Measurements from ENCODE around the gene ABCB8. TPM values are rescaled to one million over a fixed set of nuclear protein-coding genes. Genes with fewer than 3 reads are reported as not detected.

ABCB8 gene
- total and polyA plus RNA-seq, 2 of the 8 experiments (the other 6 are each of a cell fraction or from before 2014, with no cell fraction given), result 17.7 to 27.0 TPM

GRCh38 chr7:151089893-151090730 is 61.9 kb downstream of the ABCB8 start:
- no peak for TF ChIP-seq EZH2 (IDR thresholded peaks at IDR 0.05; ENCODE audit: low read depth, low read length, severe bottlenecking)
- no peak for TF ChIP-seq KDM1A (IDR thresholded peaks at IDR 0.05; ENCODE audit: borderline replicate concordance, low read length)
- TF ChIP-seq CTBP2 (IDR thresholded peaks at IDR 0.05; ENCODE audit: borderline replicate concordance, insufficient read depth, insufficient read length, low read length), result no peak
- TF ChIP-seq PHF8 (conservative IDR thresholded peaks at IDR 0.05; ENCODE audit: low read depth, low read length), result no peak
- TF ChIP-seq CREB1 (IDR thresholded peaks at IDR 0.05), result no peak
- no peak for TF ChIP-seq CEBPB (IDR thresholded peaks at IDR 0.05; ENCODE audit: low read depth, low read length)
- no peak for TF ChIP-seq USF2 (IDR thresholded peaks at IDR 0.05; ENCODE audit: low read length)
- no peak for TF ChIP-seq MAFK (IDR thresholded peaks at IDR 0.05; ENCODE audit: low read depth, low read length)
- no peak for TF ChIP-seq POLR2A (IDR thresholded peaks at IDR 0.05; ENCODE audit: control extremely low read depth in 1 of 2, low read depth in 2 of 2, low read length in 2 of 2)
- TF ChIP-seq CBX8 (IDR thresholded peaks at IDR 0.05; ENCODE audit: borderline replicate concordance, low read depth, low read length), result no peak
- 79% methylated on average over 21 of the region's 22 CpGs; no CpG with 5 or more reads in 1 of the 2 experiments for WGBS, 2 experiments (ENCODE audit: extremely low coverage in 1 of 2, insufficient coverage in 1 of 2, insufficient read length in 1 of 2, insufficient replicate concordance in 2 of 2, low coverage in 1 of 2, low lambda C conversion rate in 2 of 2, missing lambda C conversion rate in 1 of 2)
- Histone ChIP-seq H3K36me3 (ENCODE audit: control insufficient read depth in 2 of 4, insufficient read depth in 4 of 4, low read length in 3 of 4) (no peaks in the 10 kb centered on the region), H2BK20ac (ENCODE audit: low read length) (no peak overlapping the region), H3K18ac (ENCODE audit: extremely low read depth, low read length) (no peak overlapping the region; the same call in 1 of the 2 replicates), H3K79me1 (ENCODE audit: low read depth, low read length) (peaks cover 12% of the 10 kb centered on the region; the same call in 1 of the 2 replicates), H3K14ac (ENCODE audit: insufficient read length) (no peak overlapping the region), H3K27me3 (replicated peaks in 1 of 4; ENCODE audit: control insufficient read depth in 3 of 4, extremely low read depth in 1 of 4, insufficient read depth in 3 of 4, low read length in 3 of 4) (peaks cover 0 to 21% (median 9%) of the 10 kb centered on the region in 4 experiments; a peak in 6 of 7 replicates), H3K9me3 (ENCODE audit: insufficient read depth in 2 of 2, low read depth in 1 of 2, low read length in 1 of 2) (no peaks in the 10 kb centered on the region), H4K91ac (replicated peaks; ENCODE audit: insufficient read length, low read length) (no peak overlapping the region), H4K20me1 (replicated peaks in 1 of 2; ENCODE audit: control insufficient read depth in 1 of 2, insufficient read depth in 2 of 2, low read length in 2 of 2) (peaks cover 40 to 59% of the 10 kb centered on the region in 2 experiments), H3K23me2 (ENCODE audit: low read depth, low read length) (peaks cover 16% of the 10 kb centered on the region; the same call in 1 of the 2 replicates), H3K4me3 (ENCODE audit: extremely low read depth in 1 of 4, insufficient read depth in 2 of 4, low read depth in 3 of 4, low read length in 4 of 4) (peak overlapping the region in 1 of 4 experiments; percentile 3; a peak in 2 of 8 replicates), H4K5ac (ENCODE audit: insufficient read length, low read depth, low read length) (no peak overlapping the region), H3K27ac (ENCODE audit: low read depth, low read length) (no peak overlapping the region), H3K23ac (ENCODE audit: insufficient read length) (no peak overlapping the region), H3K4ac (replicated peaks; ENCODE audit: insufficient read length, low read depth, low read length) (no peak overlapping the region), H2BK15ac (ENCODE audit: low read length) (no peak overlapping the region), H2BK120ac (replicated peaks; ENCODE audit: low read depth, low read length) (no peak overlapping the region), H2AFZ (ENCODE audit: low read length) (no peak overlapping the region), H2BK12ac (ENCODE audit: low read depth, low read length) (no peak overlapping the region), H3K4me2 (ENCODE audit: insufficient read depth in 1 of 2, low read depth in 2 of 2, low read length in 2 of 2) (peak overlapping the region; percentile 73 to 83; a peak in 3 of 4 replicates), H3K56ac (replicated peaks; ENCODE audit: insufficient read length, low read depth, low read length) (no peak overlapping the region), H2AK5ac (ENCODE audit: low read depth, low read length) (no peak overlapping the region), H3K9ac (replicated peaks in 1 of 4; ENCODE audit: extremely low read depth in 1 of 4, low read depth in 3 of 4, low read length in 3 of 4) (peak overlapping the region in 2 of 4 experiments; percentile 6 to 56; a peak in 2 of 7 replicates), H4K8ac (ENCODE audit: extremely low read depth, insufficient read depth, low read length) (no peak overlapping the region; the same call in 1 of the 2 replicates), H2BK5ac (ENCODE audit: low read depth, low read length) (no peak overlapping the region), H3K4me1 (replicated peaks in 1 of 4; ENCODE audit: control insufficient read depth in 3 of 4, insufficient read depth in 4 of 4, low read length in 3 of 4) (peaks cover 6 to 38% (median 23%) of the 10 kb centered on the region in 4 experiments), H3K79me2 (ENCODE audit: control insufficient read depth in 1 of 2, insufficient read depth in 2 of 2, low read length in 2 of 2) (peaks cover 11 to 70% of the 10 kb centered on the region in 2 experiments; a peak in 3 of 4 replicates)
- FAIRE-seq (no peak), DNase-seq (ENCODE audit: low read depth in 1 of 2, low spot score in 2 of 2) (no peak)
- ChIA-PET POLR2A (ENCODE audit: partially characterized antibody) (interaction anchor here (1.1 to 4.9 kb wide), 4 partner anchors 13 to 71 kb away, joined by 3 to 33 read pairs (median 5); no protein-coding TSS in a partner anchor), CTCF (ENCODE audit: partially characterized antibody) (interaction anchor here (0.7 to 15.1 kb wide), 19 partner anchors 13 to 105 kb away, joined by 3 to 448 read pairs (median 6); no protein-coding TSS in a partner anchor)
